HepG2 (cell line): ENCODE measurements around the gene WDR13. TPM values are rescaled to one million over a fixed set of nuclear protein-coding genes. Genes with fewer than 3 reads are reported as not detected.
A peak's percentile ranks its signal among the peaks of the same experiment; 100 is the strongest.

Experiments used
- ATF1 ChIP-seq: IDR thresholded peaks from 2 replicates; pipeline ENCODE4 v1.6.1; 2016; ENCODE audit warnings: mild to moderate bottlenecking, control low read depth
- BCL6 ChIP-seq: IDR thresholded peaks from 2 replicates; pipeline ENCODE4 v1.6.1; 2016; ENCODE audit warnings: missing genetic modification reagents, missing compliant biosample characterization
- CENPT ChIP-seq: sonication (generic); formaldehyde crosslinking; IDR thresholded peaks from 2 replicates; pipeline ENCODE4 v1.8.0; 2022; ENCODE audit warnings: low read depth, mild to moderate bottlenecking, moderate library complexity, missing genetic modification reagents
- FOSL1 ChIP-seq: sonication (generic); formaldehyde crosslinking; IDR thresholded peaks from 2 replicates; pipeline ENCODE4 v1.9.0; 2021; ENCODE audit warnings: missing genetic modification reagents, borderline replicate concordance
- IRX3 ChIP-seq: sonication (generic); formaldehyde crosslinking; IDR thresholded peaks from 2 replicates; pipeline ENCODE4 v1.8.1; 2023; ENCODE audit warnings: mild to moderate bottlenecking, low read depth, missing genetic modification reagents, borderline replicate concordance
- JUNB ChIP-seq: sonication (generic); formaldehyde crosslinking; IDR thresholded peaks from 2 replicates; pipeline ENCODE4 v1.8.0; 2022; ENCODE audit warnings: missing genetic modification reagents, mild to moderate bottlenecking, borderline replicate concordance
- KAT2B ChIP-seq: fragments of 150-350 bp; IDR thresholded peaks from 2 replicates; pipeline ENCODE4 v1.6.1; 2014; ENCODE audit warnings: low read depth, low read length, borderline replicate concordance
- NBN ChIP-seq: fragments of 450-650 bp; conservative IDR thresholded peaks from 2 replicates; pipeline ENCODE4 v1.6.1; 2017
- NFE2 ChIP-seq: sonication (generic); formaldehyde crosslinking; IDR thresholded peaks from 2 replicates; pipeline ENCODE4 v1.4.0; 2020; ENCODE audit warnings: missing genetic modification reagents
- NFYC ChIP-seq: IDR thresholded peaks from 2 replicates; pipeline ENCODE4 v1.6.1; 2016; ENCODE audit warnings: missing genetic modification reagents, missing compliant biosample characterization
- SALL1 ChIP-seq: sonication (generic); formaldehyde crosslinking; IDR thresholded peaks from 2 replicates; pipeline ENCODE4 v1.8.0; 2022; ENCODE audit warnings: mild to moderate bottlenecking, missing genetic modification reagents
- SIN3A ChIP-seq: IDR thresholded peaks from 2 replicates; pipeline ENCODE4 v1.6.1; 2011; ENCODE audit warnings: low read depth, mild to moderate bottlenecking, control low read depth, low read length, borderline replicate concordance
- ZNF235 ChIP-seq: sonication (generic); formaldehyde crosslinking; IDR thresholded peaks from 2 replicates; pipeline ENCODE4 v1.8.1; 2023; ENCODE audit warnings: mild to moderate bottlenecking, missing genetic modification reagents, borderline replicate concordance
- ZNF333 ChIP-seq: sonication (generic); formaldehyde crosslinking; IDR thresholded peaks from 2 replicates; pipeline ENCODE4 v1.4.0; 2020; ENCODE audit warnings: mild to moderate bottlenecking, missing genetic modification reagents, borderline replicate concordance
- ZNF530 ChIP-seq: sonication (generic); formaldehyde crosslinking; IDR thresholded peaks from 2 replicates; pipeline ENCODE4 v1.5.0; 2020; ENCODE audit warnings: low read depth, mild to moderate bottlenecking, missing genetic modification reagents
- ZNF546 ChIP-seq: sonication (generic); formaldehyde crosslinking; conservative IDR thresholded peaks from 2 replicates; pipeline ENCODE4 v1.8.1; 2023; ENCODE audit warnings: mild to moderate bottlenecking, missing genetic modification reagents
- ZSCAN22 ChIP-seq: sonication (generic); formaldehyde crosslinking; IDR thresholded peaks from 2 replicates; pipeline ENCODE4 v1.4.0; 2020; ENCODE audit warnings: mild to moderate bottlenecking, missing genetic modification reagents
- polyA plus RNA-seq, 8 experiments: library from polyadenylated mRNA; depleted of rRNA in 3 of 8; stranded (reverse) in 7 of 8; unstranded in 1 of 8; fragments of >200 nt; fragmentation: Illumina TruSeq in 4 of 8; extraction: Trizol in 4 of 8; gene quantifications; 2 replicates each; pipeline versions ENCODE4 v1.2.1 to v1.2.3, GENCODE V29; 2011 to 2016; ENCODE audit warnings: low read depth in 4 of 8, missing spikeins in 1 of 8, mixed read lengths in 1 of 8; ENCODE audit not compliant: insufficient read depth in 1 of 8
- total RNA-seq, 5 experiments: library from RNA; depleted of rRNA; stranded (reverse); fragments of >200 nt; fragmentation: Illumina TruSeq; extraction: Trizol; gene quantifications; 2 replicates each; pipeline ENCODE4 v1.2.3, GENCODE V29; 2016; ENCODE audit warnings: low read depth in 1 of 5
- TF ChIP-seq, protein P1 (sequence below): sonication (generic); formaldehyde crosslinking; IDR thresholded peaks from 2 replicates; pipeline ENCODE4 v1.4.0; 2020; ENCODE audit warnings: missing genetic modification reagents
- TF ChIP-seq, protein P2 (sequence below): sonication (generic); formaldehyde crosslinking; IDR thresholded peaks from 2 replicates; pipeline ENCODE4 v1.8.0; 2023; ENCODE audit warnings: mild to moderate bottlenecking, missing genetic modification reagents
- TF ChIP-seq, protein P3 (sequence below): sonication (generic); formaldehyde crosslinking; IDR thresholded peaks from 2 replicates; pipeline ENCODE4 v1.4.0; 2020; ENCODE audit warnings: missing genetic modification reagents
- TF ChIP-seq, protein P4 (sequence below): sonication (generic); formaldehyde crosslinking; IDR thresholded peaks from 2 replicates; pipeline ENCODE4 v1.8.1; 2023; ENCODE audit warnings: mild to moderate bottlenecking, missing genetic modification reagents

The WDR13 gene
- total and polyA plus RNA-seq, 2 of the 13 experiments (the other 11 are each of a cell fraction or from before 2014, with no cell fraction given) = 28.7 to 37.1 TPM

DNA sequence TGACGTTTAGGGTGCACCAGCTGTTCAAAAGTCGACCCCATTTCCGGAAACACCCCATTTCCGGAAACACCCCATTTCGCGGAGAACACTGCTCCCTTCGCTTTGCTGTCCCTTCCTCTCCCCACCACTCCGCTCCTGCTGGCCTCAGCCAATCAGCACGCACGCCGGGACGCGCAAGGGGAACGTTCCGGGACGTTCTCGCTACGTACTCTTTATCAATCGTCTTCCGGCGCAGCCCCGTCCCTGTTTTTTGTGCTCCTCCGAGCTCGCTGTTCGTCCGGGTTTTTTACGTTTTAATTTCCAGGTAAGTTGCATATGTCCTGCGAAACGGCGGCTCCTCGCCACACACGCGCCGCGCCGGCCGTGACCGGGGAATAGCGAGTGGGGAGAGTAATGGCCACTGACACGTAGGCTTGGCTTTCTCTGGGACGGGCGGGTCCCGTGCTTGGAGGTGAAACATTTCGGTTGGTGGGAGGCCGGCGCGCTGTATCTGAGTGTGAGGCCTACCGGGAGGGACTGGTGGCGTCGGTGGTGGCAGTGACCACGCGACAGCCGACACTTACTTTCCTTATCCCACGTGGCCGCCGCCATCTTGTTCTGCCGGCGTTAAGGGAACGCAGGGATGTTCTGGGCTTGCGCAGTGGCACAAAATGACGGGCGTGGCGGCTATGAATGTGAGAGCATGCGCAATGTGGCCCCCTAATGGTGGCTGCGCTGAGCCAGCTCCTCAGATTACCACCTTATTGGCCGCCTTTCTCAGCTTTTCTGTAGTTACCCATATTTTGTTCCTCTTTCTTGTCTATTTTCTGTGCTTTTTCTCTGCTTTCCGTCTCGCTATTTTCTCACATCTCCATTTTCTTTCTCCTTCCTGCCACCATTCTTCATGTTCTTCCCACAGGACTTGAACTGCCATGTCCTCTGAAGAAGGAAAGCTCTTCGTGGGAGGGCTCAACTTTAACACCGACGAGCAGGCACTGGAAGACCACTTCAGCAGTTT lies 22.7 kb upstream of the WDR13 start, which contains the start of gene RBM3 (continued):
- TF ChIP-seq JUNB (CRISPR knock-in tag) (no peak), ZNF235 (CRISPR knock-in tag) (0 out of 2 replicates have a peak, but pooled peaks have one; percentile 36), ZSCAN22 (CRISPR knock-in tag) (no peak), ATF1 (CRISPR knock-in tag) (0 out of 2 replicates have a peak, but pooled peaks have one; percentile 36), BCL6 (no peak), KAT2B (no peak), FOSL1 (no peak), CENPT (CRISPR knock-in tag) (no peak), NFYC (CRISPR knock-in tag) (peak; percentile 82), SIN3A (peak; percentile 83; the same call in 1 of the 2 replicates), NBN (no peak), ZNF546 (CRISPR knock-in tag) (no peak), IRX3 (0 out of 2 replicates have a peak, but pooled peaks have one; percentile 77), ZNF333 (CRISPR knock-in tag) (0 out of 2 replicates have a peak, but pooled peaks have one; percentile 57), SALL1 (CRISPR knock-in tag) (peak; percentile 57; the same call in 1 of the 2 replicates), ZNF530 (CRISPR knock-in tag) (no peak), NFE2 (CRISPR knock-in tag) (no peak)
- TF ChIP-seq, protein P1, sequence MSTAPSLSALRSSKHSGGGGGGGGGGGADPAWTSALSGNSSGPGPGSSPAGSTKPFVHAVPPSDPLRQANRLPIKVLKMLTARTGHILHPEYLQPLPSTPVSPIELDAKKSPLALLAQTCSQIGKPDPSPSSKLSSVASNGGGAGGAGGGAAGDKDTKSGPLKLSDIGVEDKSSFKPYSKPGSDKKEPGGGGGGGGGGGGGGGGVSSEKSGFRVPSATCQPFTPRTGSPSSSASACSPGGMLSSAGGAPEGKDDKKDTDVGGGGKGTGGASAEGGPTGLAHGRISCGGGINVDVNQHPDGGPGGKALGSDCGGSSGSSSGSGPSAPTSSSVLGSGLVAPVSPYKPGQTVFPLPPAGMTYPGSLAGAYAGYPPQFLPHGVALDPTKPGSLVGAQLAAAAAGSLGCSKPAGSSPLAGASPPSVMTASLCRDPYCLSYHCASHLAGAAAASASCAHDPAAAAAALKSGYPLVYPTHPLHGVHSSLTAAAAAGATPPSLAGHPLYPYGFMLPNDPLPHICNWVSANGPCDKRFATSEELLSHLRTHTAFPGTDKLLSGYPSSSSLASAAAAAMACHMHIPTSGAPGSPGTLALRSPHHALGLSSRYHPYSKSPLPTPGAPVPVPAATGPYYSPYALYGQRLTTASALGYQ = no peak
- TF ChIP-seq, protein P2, sequence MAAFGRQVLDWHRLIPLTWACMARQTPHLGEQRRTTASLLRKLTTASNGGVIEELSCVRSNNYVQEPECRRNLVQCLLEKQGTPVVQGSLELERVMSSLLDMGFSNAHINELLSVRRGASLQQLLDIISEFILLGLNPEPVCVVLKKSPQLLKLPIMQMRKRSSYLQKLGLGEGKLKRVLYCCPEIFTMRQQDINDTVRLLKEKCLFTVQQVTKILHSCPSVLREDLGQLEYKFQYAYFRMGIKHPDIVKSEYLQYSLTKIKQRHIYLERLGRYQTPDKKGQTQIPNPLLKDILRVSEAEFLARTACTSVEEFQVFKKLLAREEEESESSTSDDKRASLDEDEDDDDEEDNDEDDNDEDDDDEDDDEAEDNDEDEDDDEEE = no peak
- TF ChIP-seq, protein P3, sequence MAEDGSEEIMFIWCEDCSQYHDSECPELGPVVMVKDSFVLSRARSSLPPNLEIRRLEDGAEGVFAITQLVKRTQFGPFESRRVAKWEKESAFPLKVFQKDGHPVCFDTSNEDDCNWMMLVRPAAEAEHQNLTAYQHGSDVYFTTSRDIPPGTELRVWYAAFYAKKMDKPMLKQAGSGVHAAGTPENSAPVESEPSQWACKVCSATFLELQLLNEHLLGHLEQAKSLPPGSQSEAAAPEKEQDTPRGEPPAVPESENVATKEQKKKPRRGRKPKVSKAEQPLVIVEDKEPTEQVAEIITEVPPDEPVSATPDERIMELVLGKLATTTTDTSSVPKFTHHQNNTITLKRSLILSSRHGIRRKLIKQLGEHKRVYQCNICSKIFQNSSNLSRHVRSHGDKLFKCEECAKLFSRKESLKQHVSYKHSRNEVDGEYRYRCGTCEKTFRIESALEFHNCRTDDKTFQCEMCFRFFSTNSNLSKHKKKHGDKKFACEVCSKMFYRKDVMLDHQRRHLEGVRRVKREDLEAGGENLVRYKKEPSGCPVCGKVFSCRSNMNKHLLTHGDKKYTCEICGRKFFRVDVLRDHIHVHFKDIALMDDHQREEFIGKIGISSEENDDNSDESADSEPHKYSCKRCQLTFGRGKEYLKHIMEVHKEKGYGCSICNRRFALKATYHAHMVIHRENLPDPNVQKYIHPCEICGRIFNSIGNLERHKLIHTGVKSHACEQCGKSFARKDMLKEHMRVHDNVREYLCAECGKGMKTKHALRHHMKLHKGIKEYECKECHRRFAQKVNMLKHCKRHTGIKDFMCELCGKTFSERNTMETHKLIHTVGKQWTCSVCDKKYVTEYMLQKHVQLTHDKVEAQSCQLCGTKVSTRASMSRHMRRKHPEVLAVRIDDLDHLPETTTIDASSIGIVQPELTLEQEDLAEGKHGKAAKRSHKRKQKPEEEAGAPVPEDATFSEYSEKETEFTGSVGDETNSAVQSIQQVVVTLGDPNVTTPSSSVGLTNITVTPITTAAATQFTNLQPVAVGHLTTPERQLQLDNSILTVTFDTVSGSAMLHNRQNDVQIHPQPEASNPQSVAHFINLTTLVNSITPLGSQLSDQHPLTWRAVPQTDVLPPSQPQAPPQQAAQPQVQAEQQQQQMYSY (CRISPR knock-in tag) = no peak
- TF ChIP-seq, protein P4, sequence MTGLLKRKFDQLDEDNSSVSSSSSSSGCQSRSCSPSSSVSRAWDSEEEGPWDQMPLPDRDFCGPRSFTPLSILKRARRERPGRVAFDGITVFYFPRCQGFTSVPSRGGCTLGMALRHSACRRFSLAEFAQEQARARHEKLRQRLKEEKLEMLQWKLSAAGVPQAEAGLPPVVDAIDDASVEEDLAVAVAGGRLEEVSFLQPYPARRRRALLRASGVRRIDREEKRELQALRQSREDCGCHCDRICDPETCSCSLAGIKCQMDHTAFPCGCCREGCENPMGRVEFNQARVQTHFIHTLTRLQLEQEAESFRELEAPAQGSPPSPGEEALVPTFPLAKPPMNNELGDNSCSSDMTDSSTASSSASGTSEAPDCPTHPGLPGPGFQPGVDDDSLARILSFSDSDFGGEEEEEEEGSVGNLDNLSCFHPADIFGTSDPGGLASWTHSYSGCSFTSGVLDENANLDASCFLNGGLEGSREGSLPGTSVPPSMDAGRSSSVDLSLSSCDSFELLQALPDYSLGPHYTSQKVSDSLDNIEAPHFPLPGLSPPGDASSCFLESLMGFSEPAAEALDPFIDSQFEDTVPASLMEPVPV (CRISPR knock-in tag) = peak; percentile 52
